H1 (cell line): ENCODE data around the gene CDKN2B-AS1. TPM values are rescaled to one million over a fixed set of nuclear protein-coding genes. Genes with fewer than 3 reads are reported as not detected.

Experiments
- CTCF ChIA-PET: fragments of 300-600 bp; sonication (Branson Sonifier 250); formaldehyde crosslinking; loops from one replicate; lab custom pipeline; 2021; ENCODE audit not compliant: partially characterized antibody; lab: Charles Lee
- POLR2A ChIA-PET: fragments of 300-600 bp; sonication (Branson Sonifier 250); formaldehyde crosslinking; loops from one replicate; lab custom pipeline; 2021; ENCODE audit warnings: inconsistent platforms; ENCODE audit not compliant: partially characterized antibody; lab: Charles Lee
- DNase-seq, 2 experiments: peaks; one replicate each; pipeline versions ENCODE4 v3.0.0 to v3.0.0-alpha.2; 2010 to 2022; ENCODE audit warnings: low spot score in 2 of 2, low read depth in 1 of 2, mixed read lengths in 1 of 2
- FAIRE-seq: peaks from 2 replicates; lab custom pipeline; 2011; peaks lifted over from hg19 to GRCh38; lab: Jason Lieb, UNC
- H2AFZ ChIP-seq: 2 replicates; pipeline ENCODE4 v1.8.1; 2012; ENCODE audit warnings: low read length, inconsistent platforms
- H2AK5ac ChIP-seq: 2 replicates; pipeline ENCODE4 v1.6.1; 2013; ENCODE audit warnings: low read depth, low read length
- H2BK120ac ChIP-seq: replicated peaks from 2 replicates; pipeline ENCODE3; 2013; ENCODE audit warnings: low read depth, low read length, inconsistent platforms
- H2BK12ac ChIP-seq: 2 replicates; pipeline ENCODE4 v1.6.1; 2013; ENCODE audit warnings: low read depth, low read length
- H2BK15ac ChIP-seq: 2 replicates; pipeline ENCODE4 v1.6.1; 2013; ENCODE audit warnings: low read length
- H2BK20ac ChIP-seq: 2 replicates; pipeline ENCODE4 v1.6.1; 2013; ENCODE audit warnings: low read length
- H2BK5ac ChIP-seq: 2 replicates; pipeline ENCODE4 v1.6.1; 2013; ENCODE audit warnings: low read depth, low read length
- H3K14ac ChIP-seq: 2 replicates; pipeline ENCODE4 v1.6.1; 2013; ENCODE audit warnings: inconsistent platforms; ENCODE audit not compliant: insufficient read length
- H3K18ac ChIP-seq: 2 replicates; pipeline ENCODE4 v1.6.1; 2013; ENCODE audit warnings: low read length; ENCODE audit errors: extremely low read depth
- H3K23ac ChIP-seq: 2 replicates; pipeline ENCODE4 v1.6.1; 2013; ENCODE audit warnings: inconsistent platforms; ENCODE audit not compliant: insufficient read length
- H3K23me2 ChIP-seq: 2 replicates; pipeline ENCODE4 v1.6.1; 2013; ENCODE audit warnings: low read depth, low read length
- H3K27ac ChIP-seq: 2 replicates; pipeline ENCODE4 v1.6.1; 2011; ENCODE audit warnings: low read depth, low read length, inconsistent platforms
- H3K27me3 ChIP-seq, 4 experiments: replicated peaks in 1 of 4; 1 replicate in 1 of 4; 2 replicates in 3 of 4; pipeline versions ENCODE4 v1.6.1 to v1.8.1; 2011 to 2013; ENCODE audit warnings: low read length in 3 of 4, mild to moderate bottlenecking in 3 of 4, inconsistent platforms in 2 of 4, mixed read lengths in 2 of 4, moderate library complexity in 1 of 4; ENCODE audit not compliant: control insufficient read depth in 3 of 4, insufficient read depth in 3 of 4; ENCODE audit errors: extremely low read depth in 1 of 4
- H3K36me3 ChIP-seq, 4 experiments: 2 replicates each; pipeline versions ENCODE4 v1.6.1 to v1.8.1; 2011 to 2013; ENCODE audit warnings: mild to moderate bottlenecking in 4 of 4, low read length in 3 of 4, moderate library complexity in 2 of 4, control low read depth in 1 of 4, inconsistent platforms in 1 of 4; ENCODE audit not compliant: insufficient read depth in 4 of 4, control insufficient read depth in 2 of 4
- H3K4ac ChIP-seq: replicated peaks from 2 replicates; pipeline ENCODE3; 2013; ENCODE audit warnings: low read length, low read depth, mixed read lengths, inconsistent platforms; ENCODE audit not compliant: insufficient read length
- H3K4me1 ChIP-seq, 4 experiments: replicated peaks in 1 of 4; 1 replicate in 1 of 4; 2 replicates in 3 of 4; pipeline versions ENCODE4 v1.6.1 to v1.8.1; 2011 to 2013; ENCODE audit warnings: low read length in 3 of 4, inconsistent platforms in 2 of 4, mixed read lengths in 1 of 4; ENCODE audit not compliant: insufficient read depth in 4 of 4, control insufficient read depth in 3 of 4
- H3K4me2 ChIP-seq, 2 experiments: 2 replicates each; pipeline versions ENCODE4 v1.6.1 to v1.8.1; 2011 to 2013; ENCODE audit warnings: low read depth in 2 of 2, low read length in 2 of 2, control low read depth in 1 of 2, inconsistent platforms in 1 of 2, mild to moderate bottlenecking in 1 of 2; ENCODE audit not compliant: insufficient read depth in 1 of 2
- H3K4me3 ChIP-seq, 4 experiments: fragments of 200-600, 300-600 bp in 1 of 4; sonication (generic), shearing (Covaris generic), sonication (Bioruptor Twin) in 1 of 4; 2 replicates each; pipeline versions ENCODE4 v1.5.1 to v1.8.1; 2011 to 2016; ENCODE audit warnings: low read length in 4 of 4, low read depth in 3 of 4, control low read depth in 2 of 4, inconsistent platforms in 2 of 4, mild to moderate bottlenecking in 2 of 4, mixed read lengths in 1 of 4, moderate library complexity in 1 of 4; ENCODE audit not compliant: insufficient read depth in 2 of 4; ENCODE audit errors: extremely low read depth in 1 of 4
- H3K56ac ChIP-seq: replicated peaks from 2 replicates; pipeline ENCODE3; 2013; ENCODE audit warnings: low read depth, mild to moderate bottlenecking, mixed read lengths, low read length, inconsistent platforms; ENCODE audit not compliant: insufficient read length
- H3K79me1 ChIP-seq: 2 replicates; pipeline ENCODE4 v1.6.1; 2013; ENCODE audit warnings: low read depth, low read length, control low read depth
- H3K79me2 ChIP-seq, 2 experiments: 2 replicates each; pipeline versions ENCODE4 v1.6.1 to v1.8.1; 2012 to 2013; ENCODE audit warnings: low read length in 2 of 2, mild to moderate bottlenecking in 2 of 2, inconsistent platforms in 1 of 2; ENCODE audit not compliant: insufficient read depth in 2 of 2, control insufficient read depth in 1 of 2
- H3K9ac ChIP-seq, 4 experiments: replicated peaks in 1 of 4; 1 replicate in 1 of 4; 2 replicates in 3 of 4; pipeline versions ENCODE4 v1.6.1 to v1.8.1; 2011 to 2013; ENCODE audit warnings: low read depth in 3 of 4, low read length in 3 of 4, control low read depth in 2 of 4, mild to moderate bottlenecking in 2 of 4, moderate library complexity in 2 of 4, inconsistent platforms in 1 of 4; ENCODE audit errors: extremely low read depth in 1 of 4
- H3K9me3 ChIP-seq, 2 experiments: 2 replicates each; pipeline versions ENCODE4 v1.6.1 to v1.8.1; 2012 to 2013; ENCODE audit warnings: mild to moderate bottlenecking in 2 of 2, moderate library complexity in 2 of 2, control low read depth in 1 of 2, inconsistent platforms in 1 of 2, low read depth in 1 of 2, low read length in 1 of 2, mixed read lengths in 1 of 2; ENCODE audit not compliant: insufficient read depth in 2 of 2
- H4K20me1 ChIP-seq, 2 experiments: replicated peaks in 1 of 2; 2 replicates each; pipeline versions ENCODE3 to v1.8.1; 2011 to 2013; ENCODE audit warnings: inconsistent platforms in 2 of 2, low read length in 2 of 2, mild to moderate bottlenecking in 1 of 2; ENCODE audit not compliant: insufficient read depth in 2 of 2, control insufficient read depth in 1 of 2
- H4K5ac ChIP-seq: 2 replicates; pipeline ENCODE4 v1.6.1; 2013; ENCODE audit warnings: low read length, low read depth, mixed read lengths, inconsistent platforms; ENCODE audit not compliant: insufficient read length
- H4K8ac ChIP-seq: 2 replicates; pipeline ENCODE4 v1.8.0; 2013; ENCODE audit warnings: mild to moderate bottlenecking, moderate library complexity, low read length, inconsistent platforms; ENCODE audit not compliant: insufficient read depth; ENCODE audit errors: extremely low read depth
- H4K91ac ChIP-seq: replicated peaks from 2 replicates; pipeline ENCODE3; 2013; ENCODE audit warnings: low read length, mixed read lengths, inconsistent platforms; ENCODE audit not compliant: insufficient read length
- HDAC2 ChIP-seq, 2 experiments: fragments of 300-600 bp in 1 of 2; sonication (generic) in 1 of 2; IDR thresholded peaks; 2 replicates each; pipeline ENCODE4 v1.6.1; 2011 to 2012; ENCODE audit warnings: low read depth in 2 of 2, low read length in 2 of 2, mild to moderate bottlenecking in 2 of 2, moderate library complexity in 2 of 2, borderline replicate concordance in 1 of 2, inconsistent platforms in 1 of 2
- TEAD4 ChIP-seq: IDR thresholded peaks from 2 replicates; pipeline ENCODE4 v1.6.1; 2012; ENCODE audit warnings: low read depth, low read length, inconsistent platforms, mixed read lengths
- WGBS, 2 experiments: shearing (Covaris generic) in 1 of 2; methylation state at CpG; one replicate each; pipeline versions ENCODE4 v1.1.6 to v1.1.7; 2013 to 2015; ENCODE audit warnings: low lambda C conversion rate in 2 of 2, mixed read lengths in 2 of 2, inconsistent platforms in 1 of 2, low coverage in 1 of 2, missing lambda C conversion rate in 1 of 2; ENCODE audit not compliant: insufficient replicate concordance in 2 of 2, insufficient coverage in 1 of 2, insufficient read length in 1 of 2; ENCODE audit errors: extremely low coverage in 1 of 2, missing lambda C conversion rate in 1 of 2; 5-methylcytosine and 5-hydroxymethylcytosine counted together
- polyA plus RNA-seq, 7 experiments: library from polyadenylated mRNA; depleted of rRNA in 3 of 7; stranded (reverse) in 5 of 7; unstranded in 2 of 7; fragments of >200 nt in 5 of 7; fragments of 200-250 nt in 2 of 7; gene quantifications; 1 replicate in 5 of 7; 2 replicates in 1 of 7; 4 replicates in 1 of 7; pipeline versions ENCODE4 v1.2.1 to v1.2.3, GENCODE V29; 2011 to 2013; ENCODE audit warnings: missing spikeins in 2 of 7, mixed read lengths in 2 of 7
- total RNA-seq: library from RNA; stranded (reverse); fragmentation: NEBNext Ultra II Directional; extraction: Animal tissue kit (Norgen Biotek cat#: 25700); gene quantifications from 2 replicates; pipeline ENCODE4 v1.2.1, GENCODE V29; 2021

CDKN2B-AS1 gene
- total and polyA plus RNA-seq, 2 of the 8 experiments (the other 6 are each of a cell fraction or from before 2014, with no cell fraction given) = not detected

GRCh38 chr9:22067196-22067595 lies 72.6 kb downstream of the CDKN2B-AS1 start:
- no peaks in the 10 kb centered on the region for H3K79me1 ChIP-seq
- H3K23ac ChIP-seq = no peak overlapping the region
- ChIA-PET POLR2A (no interaction called here), CTCF (interaction anchor here (0.7 to 1.3 kb wide), 4 partner anchors 12 to 172 kb away, joined by 3 read pairs; no protein-coding TSS in a partner anchor)
- H3K4ac ChIP-seq = no peak overlapping the region
- H2BK15ac ChIP-seq = no peak overlapping the region
- H3K27ac ChIP-seq = no peak overlapping the region
- no peaks in the 10 kb centered on the region for H3K9me3 ChIP-seq
- H3K4me2 ChIP-seq = no peak overlapping the region
- H3K14ac ChIP-seq = no peak overlapping the region
- H2BK12ac ChIP-seq = no peak overlapping the region
- no peaks in the 10 kb centered on the region for H3K36me3 ChIP-seq
- H3K23me2 ChIP-seq = no peaks in the 10 kb centered on the region
- no peaks in the 10 kb centered on the region for H4K20me1 ChIP-seq
- H2AK5ac ChIP-seq = no peak overlapping the region
- H3K56ac ChIP-seq = no peak overlapping the region
- no peak overlapping the region for H2AFZ ChIP-seq
- no peak overlapping the region for H2BK5ac ChIP-seq
- no peak overlapping the region for H2BK20ac ChIP-seq
- no peak for FAIRE-seq
- TF ChIP-seq TEAD4 (no peak), HDAC2 (IDR thresholded peaks at IDR 0.05; ENCODE audit: borderline replicate concordance in 1 of 2, low read depth in 2 of 2, low read length in 2 of 2) (no peak)
- no peak for DNase-seq
- WGBS, 2 experiments = 93% methylated on average over 4 of the region's 4 CpGs; no CpG with 5 or more reads in 1 of the 2 experiments
- no peak overlapping the region for H3K9ac ChIP-seq
- H3K79me2 ChIP-seq = no peaks in the 10 kb centered on the region
- H3K4me3 ChIP-seq = no peak overlapping the region
- H4K8ac ChIP-seq = no peak overlapping the region
- no peak overlapping the region for H4K5ac ChIP-seq
- H3K4me1 ChIP-seq = no peaks in the 10 kb centered on the region
- H3K18ac ChIP-seq = no peak overlapping the region
- H3K27me3 ChIP-seq = no peaks in the 10 kb centered on the region
- H2BK120ac ChIP-seq = no peak overlapping the region
- no peak overlapping the region for H4K91ac ChIP-seq
